Measurements from ENCODE around the gene HERPUD2.
"Not testable (repeated sequence)": the region's sequence is repeated elsewhere in the genome, so short reads cannot be mapped to it uniquely, and the experiment has no call there.

Gene HERPUD2

DNA sequence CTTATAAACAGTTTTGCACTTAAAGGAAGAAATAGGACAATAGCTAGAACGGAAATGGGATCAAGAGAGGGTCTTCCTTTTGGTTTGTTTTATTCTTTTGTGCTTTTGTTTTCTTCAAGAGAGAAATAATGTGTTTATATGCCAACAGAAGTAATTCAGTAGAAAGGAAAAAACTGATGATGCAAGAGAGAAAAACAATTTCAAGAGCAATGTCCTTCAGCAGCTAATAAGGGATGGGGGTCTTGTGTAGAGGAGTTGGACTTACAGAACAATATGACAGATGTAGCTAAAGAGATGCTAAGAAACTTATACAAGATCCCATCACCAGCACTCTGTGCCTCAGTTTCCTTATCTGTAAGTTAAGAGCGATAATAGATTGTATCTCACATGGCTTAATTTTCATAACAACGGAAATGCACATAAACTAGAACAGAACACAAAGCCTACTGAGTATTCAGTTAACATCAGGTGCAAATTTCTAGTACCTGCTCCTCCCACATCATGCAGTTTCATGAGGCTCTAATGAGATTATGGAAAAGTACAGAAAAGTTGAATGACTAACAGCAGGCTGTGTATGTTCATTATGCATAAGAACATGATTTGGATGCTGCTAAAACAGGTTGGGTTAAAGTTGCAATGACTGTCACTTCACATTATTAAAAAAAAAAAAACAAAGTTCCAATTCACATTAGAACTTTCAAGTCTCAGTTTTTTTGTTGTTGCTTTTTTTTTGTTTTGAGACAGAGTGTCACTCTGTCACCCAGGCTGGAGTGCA, 17.2 kb downstream of the HERPUD2 start:
- DNase-seq (ENCODE audit: low read depth in 2 of 2): no peak

- no peak for DNase-seq (ENCODE audit: low read depth in 2 of 2)
Measured at GRCh38 chr7:35676211-35676610, 18.7 kb downstream of the HERPUD2 start.

DNA sequence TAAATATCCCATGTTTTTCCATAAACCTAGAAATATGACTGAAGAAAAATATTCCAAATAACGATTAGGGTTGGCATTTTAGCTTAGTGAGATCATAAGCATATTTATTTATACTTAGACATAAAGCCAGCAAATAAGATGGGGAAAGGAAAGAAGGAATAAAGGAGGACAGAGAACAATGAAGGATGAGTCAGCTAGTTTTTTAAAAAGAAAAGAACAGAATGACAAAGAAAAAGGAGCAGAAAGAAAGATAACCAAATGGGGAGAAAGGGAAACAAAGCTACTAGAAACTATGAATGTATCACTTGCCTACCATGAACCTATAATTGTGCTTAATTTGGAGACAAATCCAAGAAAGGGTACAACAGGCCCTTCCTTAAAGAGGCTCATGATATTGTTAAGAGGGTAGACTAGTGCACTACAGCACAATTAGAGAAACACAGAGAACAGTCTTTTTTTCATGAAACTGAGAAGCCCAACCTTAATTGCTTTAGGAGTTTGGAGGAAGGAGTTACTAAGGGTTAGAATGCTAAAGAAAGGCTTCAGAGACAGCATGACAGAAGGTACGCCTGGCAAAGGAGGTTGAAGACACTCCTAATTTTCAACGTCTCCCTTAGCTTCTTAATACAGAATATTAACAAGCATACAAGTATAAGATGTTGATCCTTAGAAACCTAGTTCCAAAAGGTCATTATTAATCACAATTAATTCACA, 23.9 kb downstream of the HERPUD2 start:
- DNase-seq (ENCODE audit: low read depth in 2 of 2): no peak

DNA sequence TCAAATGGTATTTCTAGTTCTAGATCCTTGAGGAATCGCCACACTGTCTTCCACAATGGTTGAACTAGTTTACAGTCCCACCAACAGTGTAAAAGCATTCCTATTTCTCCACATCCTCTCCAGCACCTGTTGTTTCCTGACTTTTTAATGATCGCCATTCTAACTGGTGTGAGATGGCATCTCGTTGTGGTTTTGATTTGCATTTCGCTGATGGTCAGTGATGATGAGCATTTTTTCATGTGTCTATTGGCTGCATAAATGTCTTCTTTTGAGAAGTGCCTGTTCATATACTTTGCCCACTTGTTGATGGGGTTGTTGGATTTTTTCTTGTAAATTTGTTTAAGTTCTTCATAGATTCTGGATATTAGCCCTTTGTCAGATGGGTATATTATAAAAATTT, 34.5 kb downstream of the HERPUD2 start:
- not testable (repeated sequence) for DNase-seq (ENCODE audit: low read depth in 2 of 2)

DNA sequence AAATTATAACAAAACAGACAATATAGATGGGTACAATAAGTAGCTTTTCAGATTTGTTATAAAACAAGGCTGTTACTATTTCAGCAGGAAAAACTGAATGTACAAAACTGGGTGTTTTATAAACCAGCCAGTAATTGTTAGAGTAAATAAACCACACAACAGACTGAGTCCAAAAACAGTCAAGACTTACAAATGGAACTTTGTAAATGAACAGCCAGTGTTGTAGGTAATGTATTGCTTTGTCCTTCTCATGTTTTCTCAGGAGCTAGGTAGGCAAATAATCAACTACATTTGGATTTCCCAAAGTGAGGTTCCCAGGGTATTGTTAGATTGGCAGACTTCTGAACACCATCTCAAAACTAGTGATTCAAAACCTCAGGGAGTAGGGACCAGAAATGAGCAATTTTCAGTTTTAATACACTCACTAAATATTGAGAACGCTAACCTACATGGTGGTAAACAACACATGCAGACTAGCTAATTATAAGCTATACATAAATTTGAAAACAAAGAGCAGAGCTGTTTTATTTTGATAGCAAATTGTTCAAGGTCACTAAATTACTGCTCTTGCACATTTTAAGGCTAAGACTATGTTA, 36.2 kb downstream of the HERPUD2 start:
- no peak for DNase-seq (ENCODE audit: low read depth in 2 of 2)

DNA sequence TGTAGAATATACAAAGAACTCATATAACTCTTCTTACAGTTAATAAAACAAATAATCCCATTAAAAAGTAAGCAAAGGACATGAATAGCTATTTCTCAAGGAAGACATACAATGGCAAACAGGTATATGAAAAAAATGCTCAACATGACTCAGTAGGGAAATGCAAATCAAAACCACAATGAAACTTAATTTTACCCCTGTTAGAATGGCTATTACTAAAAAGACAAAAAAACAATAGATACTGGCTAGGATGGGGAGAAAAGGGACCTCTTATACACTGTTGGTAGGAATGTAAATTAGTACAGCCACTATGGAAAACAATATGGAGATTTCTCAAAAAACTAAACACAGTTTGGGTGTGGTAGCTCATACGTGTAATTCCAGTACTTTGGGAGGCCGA, 37.8 kb downstream of the HERPUD2 start:
- DNase-seq (ENCODE audit: low read depth in 2 of 2): no peak

- DNase-seq (ENCODE audit: low read depth in 2 of 2): not testable (repeated sequence)
Measured at GRCh38 chr7:35654558-35654957, 40.4 kb downstream of the HERPUD2 start.

- no peak for DNase-seq (ENCODE audit: low read depth in 2 of 2)
Measured at GRCh38 chr7:35652124-35652523, 42.8 kb downstream of the HERPUD2 start.

DNA sequence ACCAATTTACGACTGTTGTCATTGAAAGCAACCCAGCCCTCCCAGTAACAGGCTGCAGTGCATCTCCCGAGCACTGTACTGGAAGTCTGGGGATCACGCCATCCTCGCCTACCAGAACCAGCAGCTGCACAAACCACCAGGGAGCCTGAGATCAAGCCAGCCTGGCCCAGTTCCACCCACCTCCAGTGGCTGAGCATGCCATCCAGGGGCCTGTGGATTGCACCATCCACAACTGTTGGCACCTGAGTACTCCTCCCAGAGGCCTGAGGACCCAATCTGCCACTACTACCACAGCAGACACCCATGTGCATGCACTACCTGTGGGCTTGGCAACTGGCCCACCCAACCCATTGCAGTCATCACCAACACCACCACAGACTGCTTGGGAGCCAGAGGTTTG, 44.2 kb downstream of the HERPUD2 start:
- no peak for DNase-seq (ENCODE audit: low read depth in 2 of 2)

- no peak for DNase-seq (ENCODE audit: low read depth in 2 of 2)
Measured at GRCh38 chr7:35649711-35650110, 45.2 kb downstream of the HERPUD2 start.

DNA sequence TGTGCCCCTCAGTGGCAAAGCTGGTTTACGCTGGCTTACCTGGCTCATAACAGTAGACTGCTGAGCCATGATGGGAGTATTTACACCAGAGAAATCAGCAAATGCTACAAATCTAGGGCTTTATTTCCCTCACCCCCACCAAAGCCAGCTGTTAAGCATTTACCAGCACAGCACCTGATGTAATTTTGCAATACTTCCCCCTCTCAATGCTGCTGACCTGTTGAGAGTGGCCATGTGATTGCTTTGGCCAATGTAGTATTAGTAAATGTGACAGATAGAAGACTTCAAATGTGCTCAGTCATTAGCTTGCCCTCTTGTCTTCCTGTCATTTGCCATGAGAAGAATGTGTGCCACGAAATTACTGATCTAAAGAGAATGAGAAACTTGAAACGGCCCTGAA, 46.6 kb downstream of the HERPUD2 start:
- no peak for DNase-seq (ENCODE audit: low read depth in 2 of 2)

DNA sequence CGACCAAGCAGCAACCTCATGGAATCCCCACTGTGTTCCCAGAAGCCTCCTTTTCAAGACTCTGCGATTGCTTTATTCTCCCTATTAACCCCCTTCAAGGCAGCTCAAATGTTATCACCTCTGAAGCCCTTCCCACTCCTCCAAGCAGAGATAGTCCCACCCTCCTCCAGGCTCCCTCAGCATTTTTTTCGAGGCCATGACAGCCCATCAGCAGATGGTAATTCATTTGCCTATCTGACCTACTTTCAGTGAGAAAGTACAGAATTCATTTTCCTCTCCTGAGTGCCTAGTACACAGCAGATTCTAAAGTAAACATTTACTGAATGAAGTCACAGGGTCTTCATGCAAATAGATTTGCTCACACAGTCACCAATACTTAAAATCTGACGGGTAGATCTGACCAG, 47.8 kb downstream of the HERPUD2 start:
- no peak for DNase-seq (ENCODE audit: low read depth in 2 of 2)

DNA sequence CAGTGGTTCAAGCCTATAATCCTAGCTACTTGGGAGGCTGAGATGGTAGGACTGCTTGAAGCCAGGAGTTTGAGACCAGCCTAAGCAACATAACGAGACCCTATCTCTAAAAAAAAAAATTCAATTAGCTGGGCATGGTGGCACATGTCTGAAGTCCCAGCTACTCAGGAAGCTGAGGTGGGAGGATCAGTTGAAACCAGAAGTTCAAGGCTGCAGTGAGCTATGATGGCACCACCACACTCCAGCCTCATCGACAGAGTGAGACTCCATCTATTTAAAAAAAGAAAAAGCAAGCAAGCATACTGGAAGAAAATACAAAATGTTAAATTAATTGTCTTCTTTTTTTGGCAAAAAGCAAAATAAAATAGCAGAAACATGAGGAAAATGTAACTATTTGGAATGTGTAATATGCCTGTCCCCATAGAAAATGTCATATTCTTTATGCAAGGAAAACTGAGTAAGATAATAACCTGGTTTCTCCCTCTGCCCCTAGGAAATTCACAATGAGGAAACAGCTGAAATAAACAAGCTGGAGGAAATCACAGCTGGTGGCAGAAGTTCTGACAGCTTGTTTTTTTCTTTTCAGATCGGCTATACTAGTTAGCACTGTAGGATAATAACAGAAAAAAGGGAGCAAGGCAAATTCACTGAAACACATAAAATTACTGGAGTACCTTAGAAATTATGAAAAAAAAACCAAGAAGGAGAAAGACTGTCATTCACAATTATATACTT, 48.5 kb downstream of the HERPUD2 start:
- no peak for DNase-seq (ENCODE audit: low read depth in 2 of 2)

GRCh38 chr7:35645691-35646090, 49.2 kb downstream of the HERPUD2 start:
- no peak for DNase-seq (ENCODE audit: low read depth in 2 of 2)

- DNase-seq (ENCODE audit: low read depth in 2 of 2): no peak
Measured at GRCh38 chr7:35630024-35630972, 64.6 kb downstream of the HERPUD2 start.

DNA sequence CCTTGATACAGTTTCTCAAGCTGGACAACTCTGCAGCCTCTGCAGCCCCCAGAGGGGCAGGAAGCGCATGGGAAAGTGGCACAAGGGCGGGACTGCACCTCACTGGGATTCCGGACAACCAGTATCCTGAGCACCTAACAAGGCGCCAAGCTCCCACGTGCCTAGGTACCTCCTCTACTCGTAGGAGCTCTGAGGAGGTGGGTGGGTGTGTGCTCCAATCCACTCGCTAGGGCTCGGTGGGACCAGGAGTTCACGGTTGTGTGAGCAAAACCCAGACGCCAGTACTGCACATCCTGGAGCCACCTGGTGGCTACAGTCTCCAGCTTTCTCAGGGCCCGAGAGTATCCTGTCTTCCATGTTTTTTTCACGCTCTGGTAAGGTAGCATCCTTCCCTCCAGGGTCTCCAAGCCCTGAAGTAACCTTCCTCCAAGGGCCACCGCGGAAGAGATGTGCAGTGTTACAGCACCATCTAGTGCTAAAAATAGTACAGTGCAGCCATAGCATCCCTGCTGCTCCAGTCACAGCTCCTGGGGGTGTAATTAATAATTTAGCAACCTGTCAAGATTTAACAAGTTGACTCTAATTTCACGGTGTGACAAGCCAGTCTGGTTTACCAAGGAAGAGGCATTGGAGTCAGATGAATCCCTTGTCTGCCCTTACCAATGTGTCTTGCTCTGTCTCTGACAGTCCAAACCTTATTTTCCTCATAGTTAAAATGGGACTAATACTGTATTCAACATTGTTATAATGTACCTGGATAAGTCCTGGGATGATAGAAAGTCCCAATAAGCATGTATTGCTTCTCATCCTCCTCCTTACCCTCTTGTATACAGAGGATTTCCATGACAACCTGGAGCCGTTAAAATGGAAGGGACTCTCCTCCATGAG, 70.4 kb downstream of the HERPUD2 start:
- DNase-seq (ENCODE audit: low read depth in 2 of 2): no peak

DNA sequence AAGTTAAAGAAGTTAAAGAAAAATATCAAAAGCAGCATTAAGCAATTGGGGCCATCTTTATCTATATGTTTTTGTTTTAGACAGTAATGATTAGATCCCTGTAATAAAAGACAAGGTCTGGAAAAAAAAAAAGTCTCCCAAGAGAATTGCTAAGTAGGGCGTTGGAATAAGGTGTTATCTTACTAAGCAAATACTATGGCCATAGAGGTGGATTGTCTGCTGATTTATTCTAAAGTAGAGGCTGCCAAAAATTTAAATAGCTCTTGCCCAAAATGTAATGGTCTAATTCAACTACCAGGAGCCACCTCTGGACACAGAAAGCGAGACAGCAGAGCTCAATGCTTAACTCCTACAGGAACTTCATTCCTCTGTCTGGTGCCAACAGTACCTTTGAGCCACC, 71.6 kb downstream of the HERPUD2 start:
- no peak for DNase-seq (ENCODE audit: low read depth in 2 of 2)

DNA sequence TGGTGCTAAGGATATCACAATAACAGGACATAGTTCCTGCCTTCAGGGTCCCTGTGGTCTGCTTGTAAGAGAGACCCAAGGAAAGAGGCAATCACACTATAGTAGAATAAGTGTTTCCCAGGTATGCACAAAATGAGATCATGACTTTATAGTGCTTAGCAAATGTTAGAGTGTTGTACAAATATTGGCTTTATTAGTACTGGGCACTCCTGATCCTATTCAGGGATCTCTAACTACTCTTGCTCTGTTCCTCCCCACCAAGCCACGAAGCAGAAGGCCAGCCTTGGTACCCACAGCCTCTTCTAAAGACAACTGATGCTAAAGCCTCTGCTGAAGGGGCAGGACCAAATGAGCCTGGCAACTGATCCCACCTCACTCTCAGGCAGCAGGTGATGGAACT, 75.1 kb downstream of the HERPUD2 start:
- DNase-seq (ENCODE audit: low read depth in 2 of 2): no peak

DNA sequence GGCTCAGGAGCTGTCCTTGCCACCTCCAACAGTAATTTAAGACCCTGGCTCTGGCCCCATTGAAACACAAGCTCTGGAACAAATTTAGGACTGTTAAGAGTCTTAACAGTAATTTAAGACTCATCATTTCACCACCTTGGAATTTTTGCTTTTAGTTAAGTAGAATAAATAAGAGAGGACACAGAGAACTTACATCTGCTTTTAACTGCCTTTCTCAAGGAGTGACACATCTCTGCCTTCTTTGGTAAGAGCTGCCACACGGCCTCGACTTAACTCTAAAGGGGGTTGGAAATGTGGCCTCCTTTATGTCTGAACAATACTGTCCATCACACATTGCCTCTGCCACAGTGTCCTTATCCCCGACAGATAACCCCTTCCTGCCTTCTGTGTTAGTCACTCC, 77.9 kb downstream of the HERPUD2 start:
- DNase-seq (ENCODE audit: low read depth in 2 of 2): no peak

DNA sequence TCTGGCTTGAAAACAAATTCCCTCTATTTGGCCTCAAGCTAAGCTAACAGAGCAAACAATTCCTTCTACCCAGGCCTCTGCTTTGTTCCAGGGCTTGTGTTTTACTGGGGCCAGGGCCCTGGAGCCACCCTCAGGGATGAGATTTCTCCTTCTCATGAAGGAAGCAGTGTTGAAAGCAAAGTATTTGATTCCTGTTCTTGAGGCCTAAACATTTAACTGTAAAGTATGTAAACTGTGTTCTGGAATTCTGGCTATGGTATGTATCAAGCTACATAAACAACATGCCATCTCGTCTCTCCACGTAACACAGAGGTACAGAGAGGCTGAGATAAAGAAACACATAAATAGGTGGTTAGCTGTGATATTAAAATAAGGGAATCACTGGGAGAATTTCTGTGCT, 81.8 kb downstream of the HERPUD2 start:
- DNase-seq (ENCODE audit: low read depth in 2 of 2): no peak
